Raji (cell line): ENCODE measurements around the gene EBF3.

Source experiments
- POLR2A ChIP-seq: IDR thresholded peaks from 2 replicates; pipeline ENCODE4 v1.6.1; 2011; ENCODE audit warnings: low read depth, low read length, control low read depth; ENCODE audit not compliant: insufficient read depth

EBF3 gene

DNA sequence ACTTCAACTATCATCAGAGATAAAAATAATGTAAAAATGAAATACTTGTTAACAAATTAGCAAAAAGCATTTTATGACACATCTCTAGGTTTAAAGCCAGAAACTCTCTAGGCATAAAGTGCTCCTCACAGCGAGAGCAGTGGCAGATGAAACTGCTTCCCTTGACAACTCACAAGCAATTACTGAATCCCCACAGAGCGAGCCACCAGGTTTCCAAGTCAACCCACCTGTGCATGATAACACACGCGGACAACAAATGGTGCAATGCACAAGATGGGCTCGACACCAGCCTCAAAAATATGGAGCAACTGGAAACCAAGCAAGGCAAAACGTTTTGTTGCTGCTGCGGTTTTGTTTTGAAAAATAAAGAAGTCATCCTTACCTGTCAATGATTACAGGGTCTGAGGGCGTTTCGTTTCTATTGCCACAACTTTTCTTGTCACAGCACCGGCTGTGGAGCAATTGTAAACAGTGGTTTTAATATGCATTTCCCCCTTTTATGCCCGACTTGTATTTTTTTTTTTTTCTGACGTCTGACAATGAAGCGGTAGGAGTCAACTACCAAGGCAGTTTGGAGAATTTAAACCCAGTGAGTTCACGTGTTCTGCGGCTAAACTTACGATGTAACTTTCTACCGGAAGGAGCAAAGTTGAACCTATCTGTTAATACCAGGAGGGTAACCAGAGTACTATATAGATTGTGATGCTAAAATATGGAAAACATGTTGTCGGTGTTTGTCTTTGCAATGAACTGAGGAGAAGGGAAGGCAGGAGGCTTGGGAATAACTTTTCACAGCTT lies 7.0 kb downstream of the EBF3 start:
- no peak for TF ChIP-seq POLR2A

GRCh38 chr10:129956286-129956670 lies 7.8 kb downstream of the EBF3 start:
- TF ChIP-seq POLR2A: no peak

DNA sequence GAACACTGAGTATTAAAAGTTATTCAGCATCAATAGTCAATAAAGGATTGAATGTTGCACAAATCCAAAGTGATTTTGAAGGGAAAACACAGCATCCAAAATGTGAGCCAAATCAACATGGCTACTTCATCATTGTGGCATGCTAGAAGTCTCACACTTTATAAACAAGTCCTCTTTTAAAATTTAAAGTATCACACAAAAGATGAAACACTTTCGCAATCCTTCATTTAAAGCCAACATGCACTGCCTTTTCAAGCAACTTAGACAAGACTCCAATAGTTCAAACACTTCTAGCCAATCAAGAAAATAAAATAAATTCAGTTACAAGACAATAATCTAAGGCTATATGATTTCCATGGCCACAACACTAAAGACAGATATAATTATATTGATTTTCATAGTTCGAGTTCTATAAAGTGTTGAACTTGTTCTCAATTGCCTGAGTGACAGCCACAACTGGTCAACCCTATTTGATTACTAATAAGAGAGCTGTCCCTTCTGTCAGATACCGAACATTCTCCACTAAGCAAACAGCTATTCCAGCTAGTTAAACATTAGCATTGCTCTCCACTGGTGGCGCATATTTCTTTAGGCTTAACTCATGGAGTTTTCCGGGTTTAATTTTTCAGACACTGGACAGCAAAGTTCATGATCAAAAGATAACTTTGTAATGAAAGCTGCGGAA lies 8.3 kb downstream of the EBF3 start:
- TF ChIP-seq POLR2A: no peak

GRCh38 chr10:129954492-129955315 lies 9.4 kb downstream of the EBF3 start:
- no peak for TF ChIP-seq POLR2A

DNA sequence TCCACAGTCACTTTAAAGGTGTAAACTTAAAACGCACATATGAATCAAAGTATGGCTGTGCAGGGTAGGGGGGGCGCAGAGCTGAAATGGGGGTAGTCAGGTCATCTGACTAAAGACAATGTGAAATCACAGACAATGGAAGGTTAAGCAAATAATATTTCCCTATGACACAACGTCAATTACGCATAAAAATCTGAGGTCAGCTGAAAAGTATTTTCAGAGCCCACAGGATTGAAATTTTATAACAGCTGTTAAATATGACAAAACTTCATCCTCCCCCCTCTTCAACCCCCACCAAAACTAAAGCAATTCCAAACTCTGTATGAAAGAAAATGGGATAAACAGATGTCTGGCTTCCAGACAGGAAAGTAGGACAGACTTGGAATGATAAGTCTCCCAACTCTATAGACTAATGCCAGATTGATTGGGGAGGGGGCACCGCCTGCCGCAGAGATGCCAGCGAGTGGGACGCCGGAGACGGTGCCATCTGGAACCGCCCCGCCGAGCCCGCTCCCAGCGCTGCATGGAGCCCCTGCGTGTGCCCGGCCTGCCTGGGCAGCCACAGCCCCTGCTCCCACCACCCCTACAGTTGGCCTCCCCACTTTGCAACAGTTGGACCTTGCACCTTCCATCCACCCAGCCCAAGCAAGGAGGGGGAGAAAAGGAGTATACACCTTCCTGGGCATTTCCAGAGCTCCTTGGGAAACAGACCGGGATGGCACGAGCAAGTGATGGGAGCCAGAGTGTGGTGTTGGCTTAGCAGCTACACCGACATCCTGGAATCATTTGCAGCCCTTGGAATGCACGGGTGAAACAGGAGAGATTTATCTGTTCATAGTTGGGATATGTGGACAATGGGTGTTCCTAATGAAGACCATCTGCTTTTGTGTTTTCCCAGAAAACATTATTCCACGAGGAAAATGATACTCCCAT lies 10.7 kb downstream of the EBF3 start:
- TF ChIP-seq POLR2A: no peak

- TF ChIP-seq POLR2A: no peak
These were observed 11.5 kb downstream of the EBF3 start for GRCh38 chr10:129952378-129953118.

- no peak for TF ChIP-seq POLR2A
These were observed 12.2 kb downstream of the EBF3 start for GRCh38 chr10:129951970-129952265.

DNA sequence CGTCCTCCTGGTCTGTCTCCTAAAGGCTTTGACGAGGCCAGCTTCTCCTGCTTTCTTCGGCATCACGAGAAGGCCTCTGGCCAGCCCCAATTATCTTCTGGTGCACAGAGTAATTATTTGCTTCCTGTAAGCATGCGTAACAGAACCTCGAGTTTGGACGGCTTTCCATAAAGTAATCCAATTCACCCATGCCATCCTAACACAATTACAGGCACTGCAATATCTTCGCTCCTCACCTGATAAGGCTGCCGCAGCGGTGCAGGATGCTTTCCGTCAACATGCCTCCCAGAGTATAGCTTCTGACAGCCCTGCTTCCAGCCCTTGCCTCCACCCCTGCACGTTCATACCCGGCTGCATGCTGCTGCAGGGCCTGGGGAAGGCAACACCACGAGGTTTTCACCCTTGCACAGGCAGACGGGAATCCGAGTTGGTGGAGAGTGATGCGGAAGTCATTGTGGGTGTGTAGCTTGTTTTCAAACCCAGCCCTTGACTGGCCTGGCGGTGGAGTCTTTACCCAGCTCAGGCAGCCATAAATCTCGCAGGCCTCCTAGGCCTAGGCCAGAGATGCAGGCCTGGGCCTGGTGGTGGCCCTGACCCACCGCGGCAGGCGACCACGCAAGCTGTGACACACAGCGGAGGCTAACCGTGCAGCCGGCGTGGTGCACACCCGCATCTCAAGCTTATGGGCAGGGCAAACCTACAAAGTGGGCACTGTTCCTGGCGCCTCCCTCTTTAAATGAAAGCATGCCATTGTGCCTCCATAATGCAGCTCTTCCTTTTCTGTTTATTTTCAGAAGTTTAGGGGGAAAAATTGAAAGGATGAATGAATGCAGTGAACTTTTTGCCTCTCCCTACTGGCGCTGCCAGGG lies 12.7 kb downstream of the EBF3 start:
- TF ChIP-seq POLR2A: no peak

DNA sequence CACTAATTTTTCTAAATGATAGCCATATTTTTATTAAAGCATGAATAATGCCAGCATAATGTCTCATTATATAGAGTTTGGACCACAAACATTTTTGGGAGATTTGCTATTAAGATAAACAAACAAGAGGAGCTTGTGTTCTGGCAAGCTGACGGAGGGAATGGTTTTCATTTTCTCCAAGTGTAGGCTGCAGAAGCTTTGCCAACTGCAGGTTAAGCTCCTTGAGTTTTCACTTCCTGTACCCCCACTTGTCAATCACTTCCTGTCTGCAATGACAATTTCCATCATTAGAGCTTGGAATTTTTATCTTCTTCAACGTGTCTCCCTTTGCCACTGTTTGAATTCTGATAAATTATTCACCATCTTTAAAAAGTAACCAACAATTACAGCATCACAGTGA lies 13.4 kb downstream of the EBF3 start:
- TF ChIP-seq POLR2A: no peak

GRCh38 chr10:129949891-129950291 lies 14.2 kb downstream of the EBF3 start:
- no peak for TF ChIP-seq POLR2A

- TF ChIP-seq POLR2A: no peak
These were observed 14.7 kb downstream of the EBF3 start for GRCh38 chr10:129949411-129949810.

DNA sequence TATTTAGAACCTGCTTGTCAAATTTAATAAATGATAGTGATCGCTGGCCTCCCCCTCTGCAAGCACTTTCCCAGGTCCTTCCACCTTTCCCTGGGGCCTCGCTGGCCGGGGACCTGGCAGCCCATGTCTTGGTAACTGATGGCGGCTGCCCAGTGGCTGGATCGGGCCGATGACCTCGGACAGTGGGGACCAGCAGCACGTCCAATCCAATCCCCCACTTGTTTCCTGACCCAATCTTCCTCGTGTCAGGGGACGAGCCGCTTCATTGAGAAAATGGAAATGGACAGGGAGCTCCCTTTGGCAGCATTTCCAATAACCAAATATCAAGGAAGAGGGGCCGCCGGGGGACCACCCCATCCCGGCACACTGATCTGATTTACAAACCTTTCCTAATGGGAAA lies 17.2 kb downstream of the EBF3 start:
- TF ChIP-seq POLR2A: no peak

DNA sequence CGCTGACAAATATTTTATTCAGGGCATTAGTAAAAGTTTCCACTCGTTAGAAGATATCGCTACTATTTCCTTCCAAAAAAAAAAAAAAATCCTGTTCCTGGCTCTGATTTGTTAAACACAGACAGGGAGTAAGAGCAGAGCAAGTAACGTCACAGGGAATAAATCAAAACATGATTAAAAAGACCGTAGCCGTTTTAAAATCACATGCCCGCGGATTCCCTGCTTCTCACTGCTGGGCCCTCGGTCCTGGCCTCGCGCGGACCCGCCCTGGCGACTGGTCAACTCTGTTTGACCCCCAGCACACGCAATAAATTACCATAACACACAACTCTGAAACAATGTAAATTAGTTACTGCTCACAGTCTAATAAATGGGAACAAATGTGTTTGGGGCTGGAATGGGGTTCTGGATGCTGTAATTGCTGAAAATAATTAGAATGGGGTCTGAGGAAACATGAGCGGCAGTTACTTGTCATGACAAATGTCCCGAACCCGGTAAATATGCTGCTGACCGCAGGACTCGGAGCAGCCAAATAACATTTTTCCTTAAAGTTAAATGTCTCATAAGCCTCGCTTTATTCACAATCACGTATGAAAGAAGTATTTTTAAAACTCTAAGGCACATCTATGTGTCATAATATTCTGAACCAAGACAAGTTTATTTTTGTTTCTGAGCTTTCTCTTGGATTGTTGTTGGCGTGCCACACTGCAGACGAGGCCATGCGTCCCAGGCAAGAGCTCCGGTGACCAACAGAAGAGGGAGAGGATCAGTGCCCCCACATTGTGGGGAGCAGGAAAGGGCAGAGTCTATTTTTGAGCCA lies 17.9 kb downstream of the EBF3 start:
- no peak for TF ChIP-seq POLR2A

- no peak for TF ChIP-seq POLR2A
These were observed 18.5 kb downstream of the EBF3 start for GRCh38 chr10:129945526-129945925.
